ENCODE data around the gene DHDDS.

The DHDDS gene

DNA sequence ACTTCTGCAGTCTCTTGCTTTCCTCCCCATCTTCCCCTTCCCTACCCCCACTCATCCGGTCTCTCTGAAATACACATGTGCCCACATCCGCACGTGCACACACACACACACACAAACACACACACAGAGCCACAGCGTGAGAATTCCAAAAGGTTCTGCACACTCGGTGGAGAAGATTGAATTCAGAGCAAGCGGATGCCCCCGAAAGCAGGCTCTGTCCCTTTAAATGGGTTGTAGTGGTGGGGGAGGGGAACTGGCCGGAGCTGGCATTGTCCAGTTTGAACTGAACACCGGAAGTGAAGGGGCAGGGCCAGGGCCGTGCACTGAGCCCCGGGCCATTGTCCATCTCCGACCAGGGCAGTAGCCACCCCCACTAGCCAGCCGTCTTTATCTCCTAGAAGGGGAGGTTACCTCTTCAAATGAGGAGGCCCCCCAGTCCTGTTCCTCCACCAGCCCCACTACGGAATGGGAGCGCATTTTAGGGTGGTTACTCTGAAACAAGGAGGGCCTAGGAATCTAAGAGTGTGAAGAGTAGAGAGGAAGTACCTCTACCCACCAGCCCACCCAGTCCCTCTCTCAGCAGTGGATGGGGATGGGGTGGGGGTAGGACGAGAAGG is 22.8 kb upstream of the DHDDS start:
- Mint-ChIP-seq H3K4me3 (peak overlapping the region; percentile 66), H3K36me3 (ENCODE audit: low read depth) (no peaks in the 10 kb centered on the region), H3K27ac (no peak overlapping the region), H3K9me3 (no peaks in the 10 kb centered on the region), H3K27me3 (ENCODE audit: low read depth) (peaks cover 60% of the 10 kb centered on the region), H3K4me1 (ENCODE audit: low read depth) (peaks cover 14% of the 10 kb centered on the region)
- DNase-seq (ENCODE audit: low spot score), result no peak

DNA sequence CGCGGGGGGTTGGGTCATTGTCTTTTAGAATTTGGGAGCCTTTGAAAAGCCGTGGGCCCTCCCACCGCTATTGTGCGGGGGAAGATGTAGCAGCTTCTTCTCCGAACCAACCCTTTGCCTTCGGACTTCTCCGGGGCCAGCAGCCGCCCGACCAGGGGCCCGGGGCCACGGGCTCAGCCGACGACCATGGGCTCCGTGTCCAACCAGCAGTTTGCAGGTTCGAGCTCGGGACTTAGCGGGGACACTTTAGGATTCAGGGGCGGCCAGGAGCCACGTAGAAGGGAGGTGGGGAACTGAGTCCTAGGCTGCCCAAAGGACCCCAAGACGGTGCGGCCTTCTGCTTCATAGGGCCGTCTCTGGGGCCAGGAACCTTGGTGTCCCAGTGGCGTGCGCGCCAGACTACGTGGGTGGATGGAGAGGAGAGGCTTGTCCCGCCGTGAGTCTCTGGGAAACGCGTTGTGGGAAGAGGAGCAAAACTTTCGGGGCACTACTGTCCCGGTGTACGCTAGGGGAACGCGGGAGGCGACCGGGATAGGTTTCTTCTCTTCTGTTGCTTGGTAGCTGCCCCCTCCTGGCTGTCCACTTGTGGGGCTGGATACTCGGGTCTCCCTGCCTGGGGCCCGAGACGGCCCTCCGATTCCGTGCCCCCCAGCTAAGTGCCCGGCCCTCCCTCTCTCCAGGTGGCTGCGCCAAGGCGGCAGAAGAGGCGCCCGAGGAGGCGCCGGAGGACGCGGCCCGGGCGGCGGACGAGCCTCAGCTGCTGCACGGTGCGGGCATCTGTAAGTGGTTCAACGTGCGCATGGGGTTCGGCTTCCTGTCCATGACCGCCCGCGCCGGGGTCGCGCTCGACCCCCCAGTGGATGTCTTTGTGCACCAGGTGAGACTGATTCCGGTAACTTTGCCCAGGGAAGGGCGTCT is 21.2 kb upstream of the DHDDS start, which contains the start of gene LIN28A:
LIN28A (plus strand) TSS at position 112 of the 918 bp plus-strand sequence; CDS start at position 187, 75 bp downstream.
- H3K4me3 Mint-ChIP-seq, result no peak within 1 kb of the TSS
- DNase-seq (ENCODE audit: low spot score), result no peak
- no peaks in the 10 kb centered on the region for H3K9me3 Mint-ChIP-seq
- no peaks in the 10 kb centered on the region for H3K36me3 Mint-ChIP-seq (ENCODE audit: low read depth)
- H3K27me3 Mint-ChIP-seq (ENCODE audit: low read depth), result peaks cover 72% of the 10 kb centered on the region
- H3K27ac Mint-ChIP-seq, result no peak within 1 kb of the TSS
- peaks cover 14% of the 10 kb centered on the region for H3K4me1 Mint-ChIP-seq (ENCODE audit: low read depth)

DNA sequence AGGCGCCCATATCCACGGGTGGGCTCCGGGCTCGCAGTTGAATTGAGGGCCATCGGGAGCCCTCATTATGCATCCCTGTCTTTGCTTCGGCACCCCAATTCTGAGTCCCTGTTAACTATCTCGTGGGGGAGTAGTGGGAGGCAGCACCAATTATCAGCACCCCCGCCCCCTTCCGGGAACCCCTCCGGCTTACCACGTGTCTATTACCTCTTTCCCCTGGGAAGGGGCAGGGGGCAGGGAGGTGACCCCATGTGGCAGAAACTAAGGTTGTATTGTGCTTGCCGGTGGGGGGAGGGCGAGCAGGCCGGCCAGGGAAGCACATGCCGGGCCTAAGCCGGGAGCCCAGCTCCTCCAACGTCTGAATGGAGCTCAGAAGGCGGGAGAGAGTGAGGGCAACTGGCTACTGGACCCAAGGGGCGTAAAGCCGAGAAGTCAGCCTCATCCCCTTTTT is 20.5 kb upstream of the DHDDS start:
- H3K4me1 Mint-ChIP-seq (ENCODE audit: low read depth), result peaks cover 14% of the 10 kb centered on the region
- no peak overlapping the region for H3K27ac Mint-ChIP-seq
- no peak for DNase-seq (ENCODE audit: low spot score)
- peaks cover 74% of the 10 kb centered on the region for H3K27me3 Mint-ChIP-seq (ENCODE audit: low read depth)
- no peaks in the 10 kb centered on the region for H3K36me3 Mint-ChIP-seq (ENCODE audit: low read depth)
- no peak overlapping the region for H3K4me3 Mint-ChIP-seq
- H3K9me3 Mint-ChIP-seq, result no peaks in the 10 kb centered on the region

DNA sequence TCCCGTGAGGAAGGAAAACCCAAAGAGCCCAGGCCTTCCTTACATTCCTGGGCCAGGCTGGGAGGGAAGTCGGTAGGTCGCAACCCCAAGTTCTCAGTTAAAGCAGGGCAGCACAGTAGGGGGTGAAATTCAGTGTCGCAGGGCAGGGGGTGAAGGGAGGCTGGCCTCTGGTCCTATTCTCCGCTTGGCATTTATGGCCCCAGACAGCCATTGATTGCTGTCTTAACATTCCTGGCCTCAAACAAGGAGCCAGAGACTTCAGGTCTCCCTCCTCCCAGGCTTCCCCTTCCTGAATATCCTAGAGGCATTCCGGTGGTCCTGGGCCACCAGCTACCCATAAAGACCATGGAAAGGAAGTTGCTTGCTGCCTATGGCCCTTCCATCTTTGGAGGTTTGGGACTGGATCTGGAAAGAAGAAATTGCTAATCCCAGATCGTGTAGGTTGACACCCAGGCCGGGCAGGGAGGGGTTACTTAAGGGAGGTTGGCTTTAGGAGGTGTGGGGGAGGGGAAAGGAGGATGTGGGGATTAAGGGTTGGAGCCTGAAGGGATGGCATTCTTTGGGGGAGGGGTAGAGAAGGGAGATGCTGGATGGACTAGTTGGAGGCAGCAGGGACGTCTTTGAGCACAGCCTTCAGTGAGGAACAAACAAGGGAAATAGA is 19.8 kb upstream of the DHDDS start:
- H3K27ac Mint-ChIP-seq, result no peak overlapping the region
- peaks cover 77% of the 10 kb centered on the region for H3K27me3 Mint-ChIP-seq (ENCODE audit: low read depth)

DNA sequence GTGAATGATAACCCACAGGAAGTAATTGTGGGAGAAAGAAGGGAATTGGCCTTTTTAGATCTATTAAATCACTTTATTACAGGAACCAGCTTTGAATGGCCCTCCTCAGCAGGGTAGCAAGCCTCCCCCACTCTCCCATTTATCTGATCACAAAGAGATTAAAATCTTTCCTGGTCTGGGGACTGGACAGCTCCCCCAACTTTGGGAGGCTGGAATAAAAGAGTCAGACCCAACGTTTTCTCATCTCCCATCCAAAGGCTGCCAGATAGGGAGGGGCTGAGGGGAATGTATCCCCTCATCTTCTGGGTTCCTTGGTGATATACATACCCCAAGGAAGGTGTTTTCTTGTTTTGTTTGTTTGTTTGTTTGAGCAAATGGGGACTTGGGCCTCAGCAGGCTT is 19.1 kb upstream of the DHDDS start:
- Mint-ChIP-seq H3K4me3 (no peak overlapping the region), H3K36me3 (ENCODE audit: low read depth) (no peaks in the 10 kb centered on the region), H3K9me3 (no peaks in the 10 kb centered on the region), H3K27ac (no peak overlapping the region), H3K4me1 (ENCODE audit: low read depth) (peaks cover 15% of the 10 kb centered on the region), H3K27me3 (ENCODE audit: low read depth) (peaks cover 76% of the 10 kb centered on the region)
- DNase-seq (ENCODE audit: low spot score), result no peak

More for the DNA sequence above, 19.8 kb upstream of the DHDDS start:
- H3K4me3 Mint-ChIP-seq, result no peak overlapping the region
- no peaks in the 10 kb centered on the region for H3K36me3 Mint-ChIP-seq (ENCODE audit: low read depth)
- no peak for DNase-seq (ENCODE audit: low spot score)
- peaks cover 15% of the 10 kb centered on the region for H3K4me1 Mint-ChIP-seq (ENCODE audit: low read depth)
- H3K9me3 Mint-ChIP-seq, result no peaks in the 10 kb centered on the region

DNA sequence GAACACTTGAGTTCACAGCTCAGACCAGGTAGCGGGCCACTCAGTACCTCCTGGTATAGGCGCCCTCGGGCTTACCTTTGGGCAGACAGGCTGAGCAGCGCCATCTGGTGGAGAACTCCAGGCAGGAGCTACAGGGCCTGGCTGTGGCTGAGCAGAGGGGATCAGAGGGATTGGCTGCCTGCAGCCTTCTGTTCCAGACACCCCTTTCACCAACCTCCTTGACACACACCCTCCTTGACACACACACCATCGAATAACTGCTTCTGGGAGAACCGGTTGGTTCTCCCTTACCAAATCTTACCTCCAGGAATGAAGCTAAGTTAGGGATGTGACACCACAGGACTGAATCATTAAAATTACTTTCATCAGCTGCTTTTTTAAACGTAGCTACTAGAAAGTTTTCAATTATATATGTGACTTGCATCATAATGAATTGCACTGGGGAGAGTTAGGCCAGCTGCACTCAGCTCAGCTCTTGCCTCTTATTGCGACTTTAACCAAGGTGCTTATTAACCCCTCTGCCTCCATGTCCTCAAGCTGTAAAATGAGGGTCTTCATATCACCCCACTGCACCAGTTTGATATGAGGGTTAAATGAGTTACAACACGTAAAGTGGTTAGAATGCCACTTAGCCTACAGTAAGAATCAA is 14.9 kb upstream of the DHDDS start:
- Mint-ChIP-seq H3K4me1 (ENCODE audit: low read depth) (peaks cover 2% of the 10 kb centered on the region), H3K36me3 (ENCODE audit: low read depth) (no peaks in the 10 kb centered on the region), H3K27ac (no peak overlapping the region), H3K9me3 (no peaks in the 10 kb centered on the region), H3K4me3 (no peak overlapping the region), H3K27me3 (ENCODE audit: low read depth) (peaks cover 53% of the 10 kb centered on the region)
- DNase-seq (ENCODE audit: low spot score), result peak; percentile 69

DNA sequence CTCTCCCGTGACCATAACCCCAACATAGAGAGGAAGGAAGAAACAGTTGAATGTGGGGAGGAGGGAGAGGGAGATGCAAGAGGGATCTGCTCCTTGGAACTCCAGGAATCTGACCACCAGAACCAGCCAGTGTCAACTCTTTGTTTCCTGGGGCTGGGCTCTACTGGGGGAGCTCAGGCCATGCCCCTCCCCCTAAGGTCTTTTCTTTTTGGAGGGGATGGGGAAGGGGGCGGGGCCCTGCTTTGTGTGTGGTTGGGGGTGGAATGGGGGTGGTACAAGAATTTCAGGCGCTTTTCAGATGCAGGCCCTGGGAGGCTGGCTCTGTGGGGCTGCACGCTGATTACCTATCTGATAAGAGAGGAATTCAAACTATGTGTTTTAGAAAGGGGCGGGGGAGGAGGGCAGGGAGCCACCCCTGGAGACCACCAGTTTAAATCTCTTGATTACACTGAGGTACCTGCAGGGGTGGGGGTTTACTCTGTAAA is 13.2 kb upstream of the DHDDS start:
- Mint-ChIP-seq H3K36me3 (ENCODE audit: low read depth) (no peaks in the 10 kb centered on the region), H3K4me3 (no peak overlapping the region), H3K9me3 (no peaks in the 10 kb centered on the region), H3K27ac (no peak overlapping the region), H3K4me1 (ENCODE audit: low read depth) (peaks cover 2% of the 10 kb centered on the region), H3K27me3 (ENCODE audit: low read depth) (peaks cover 41% of the 10 kb centered on the region)
- DNase-seq (ENCODE audit: low spot score), result no peak

DNA sequence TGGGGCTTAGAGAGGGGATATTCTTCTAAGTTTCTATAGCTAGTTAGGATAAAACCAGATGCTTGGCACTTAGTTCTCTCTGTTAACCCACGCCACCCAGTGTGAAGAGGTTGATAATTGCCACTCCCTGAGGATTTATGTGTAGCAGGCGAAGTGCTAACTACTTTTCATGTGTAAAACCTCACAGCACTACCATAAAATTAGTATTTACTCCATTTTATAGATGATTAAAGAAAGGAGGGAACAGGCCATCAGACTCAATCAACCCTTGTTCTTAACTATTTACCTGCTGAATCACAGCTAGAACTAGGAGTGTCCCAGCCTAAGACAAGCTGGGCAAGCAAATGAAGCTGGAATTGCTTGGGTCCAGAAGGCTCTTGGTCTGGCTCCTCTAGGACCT is 12.6 kb upstream of the DHDDS start:
- Mint-ChIP-seq H3K27ac (no peak overlapping the region), H3K4me3 (no peak overlapping the region), H3K27me3 (ENCODE audit: low read depth) (peaks cover 36% of the 10 kb centered on the region), H3K36me3 (ENCODE audit: low read depth) (no peaks in the 10 kb centered on the region), H3K9me3 (no peaks in the 10 kb centered on the region), H3K4me1 (ENCODE audit: low read depth) (peaks cover 2% of the 10 kb centered on the region)
- no peak for DNase-seq (ENCODE audit: low spot score)

DNA sequence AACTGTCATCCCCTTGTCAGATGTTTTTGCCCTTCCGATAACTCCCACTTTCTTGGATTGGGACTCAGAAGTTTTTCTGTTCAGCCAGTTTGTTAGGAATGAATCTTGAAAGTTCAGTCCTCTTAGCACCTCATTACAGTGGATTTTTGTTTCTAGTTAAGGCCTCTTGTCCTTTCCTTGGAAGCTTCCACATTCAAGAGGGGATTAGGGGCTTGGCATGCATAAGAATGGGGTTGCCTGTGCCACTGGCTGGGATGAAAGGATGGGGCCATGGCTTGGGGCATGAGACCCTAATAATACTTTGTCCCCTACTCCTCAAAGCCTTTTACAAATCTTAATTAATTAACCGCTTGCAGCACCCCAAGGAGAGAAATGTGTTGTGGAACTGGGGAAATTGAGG is 2.4 kb upstream of the DHDDS start:
- DNase-seq (ENCODE audit: low spot score), result no peak
- Mint-ChIP-seq H3K27me3 (ENCODE audit: low read depth) (peaks cover 20% of the 10 kb centered on the region), H3K9me3 (no peaks in the 10 kb centered on the region), H3K27ac (no peak overlapping the region), H3K4me1 (ENCODE audit: low read depth) (peaks cover 17% of the 10 kb centered on the region), H3K4me3 (no peak overlapping the region), H3K36me3 (ENCODE audit: low read depth) (peaks cover 7% of the 10 kb centered on the region)

DNA sequence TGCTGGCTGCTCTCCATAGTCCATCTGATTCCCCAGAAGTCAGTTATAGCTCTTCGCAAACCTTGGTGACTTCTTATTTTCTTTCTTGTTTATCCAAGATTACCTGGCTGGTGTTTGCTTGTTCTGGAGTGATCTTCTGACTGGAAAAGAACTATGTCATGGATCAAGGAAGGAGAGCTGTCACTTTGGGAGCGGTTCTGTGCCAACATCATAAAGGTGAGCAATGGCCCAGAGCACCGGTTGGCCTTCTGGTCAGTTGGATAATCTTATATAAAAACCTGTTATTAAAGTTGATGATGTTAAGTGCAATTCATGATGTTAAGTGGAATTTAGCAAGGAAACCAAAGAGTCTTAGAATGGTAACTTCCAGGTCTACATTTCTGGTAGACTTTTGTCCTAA is 672 bp downstream of the DHDDS start:
- Mint-ChIP-seq H3K27ac (peak overlapping the region; percentile 98), H3K4me3 (peak overlapping the region; percentile 98), H3K36me3 (ENCODE audit: low read depth) (peaks cover 7% of the 10 kb centered on the region), H3K4me1 (ENCODE audit: low read depth) (peaks cover 17% of the 10 kb centered on the region), H3K9me3 (no peaks in the 10 kb centered on the region), H3K27me3 (ENCODE audit: low read depth) (peaks cover 12% of the 10 kb centered on the region)
- no peak for DNase-seq (ENCODE audit: low spot score)

DNA sequence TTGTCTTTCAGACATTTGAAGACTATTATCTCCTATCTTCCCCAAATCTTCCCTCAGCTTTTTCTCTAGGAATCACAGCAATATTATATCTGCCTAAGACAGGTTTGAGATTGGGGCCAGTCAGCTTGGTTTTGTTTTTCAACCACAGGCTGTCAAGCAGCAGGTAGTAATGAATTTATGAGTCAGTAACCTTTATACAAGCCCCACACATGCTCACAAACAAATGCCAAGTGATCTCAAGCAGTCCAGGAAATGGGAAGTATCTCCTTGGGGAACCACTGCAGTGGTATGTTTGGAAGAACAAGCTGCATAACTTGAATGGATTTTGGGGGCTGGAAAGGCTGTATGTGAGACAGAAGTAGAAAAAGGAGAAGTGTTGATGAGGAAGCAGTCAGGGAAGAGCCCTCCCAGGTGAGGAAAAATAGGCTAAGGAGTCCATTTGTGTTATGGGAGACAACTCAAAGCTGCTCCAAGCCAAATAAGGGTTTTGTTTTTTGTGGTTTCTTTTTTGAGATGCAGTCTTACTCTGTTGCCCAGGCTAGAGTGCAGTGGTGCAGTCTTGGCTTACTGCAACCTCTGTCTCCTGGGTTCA is 2.1 kb downstream of the DHDDS start:
- Mint-ChIP-seq H3K36me3 (ENCODE audit: low read depth) (peaks cover 17% of the 10 kb centered on the region), H3K27ac (no peak overlapping the region), H3K4me1 (ENCODE audit: low read depth) (peaks cover 17% of the 10 kb centered on the region), H3K9me3 (no peaks in the 10 kb centered on the region), H3K27me3 (ENCODE audit: low read depth) (peaks cover 10% of the 10 kb centered on the region), H3K4me3 (no peak overlapping the region)
- no peak for DNase-seq (ENCODE audit: low spot score)

DNA sequence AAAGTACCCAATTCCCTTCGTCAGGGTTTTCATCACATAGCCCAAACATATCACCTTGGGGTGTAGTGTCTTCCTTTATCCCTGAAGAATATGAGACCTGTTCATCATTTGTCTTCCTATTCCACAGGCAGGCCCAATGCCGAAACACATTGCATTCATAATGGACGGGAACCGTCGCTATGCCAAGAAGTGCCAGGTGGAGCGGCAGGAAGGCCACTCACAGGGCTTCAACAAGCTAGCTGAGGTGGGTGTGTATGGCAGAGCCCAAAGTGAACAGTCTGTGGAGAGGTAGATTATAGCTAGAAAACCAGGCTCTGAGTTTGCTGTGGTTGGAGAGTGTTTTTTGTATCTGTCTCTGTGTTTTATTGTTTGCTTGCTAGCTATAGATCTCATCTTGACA is 5.9 kb downstream of the DHDDS start:
- Mint-ChIP-seq H3K4me1 (ENCODE audit: low read depth) (peaks cover 8% of the 10 kb centered on the region), H3K9me3 (no peaks in the 10 kb centered on the region), H3K36me3 (ENCODE audit: low read depth) (peaks cover 42% of the 10 kb centered on the region), H3K27me3 (ENCODE audit: low read depth) (no peaks in the 10 kb centered on the region), H3K27ac (no peak overlapping the region), H3K4me3 (no peak overlapping the region)
- DNase-seq (ENCODE audit: low spot score), result no peak

DNA sequence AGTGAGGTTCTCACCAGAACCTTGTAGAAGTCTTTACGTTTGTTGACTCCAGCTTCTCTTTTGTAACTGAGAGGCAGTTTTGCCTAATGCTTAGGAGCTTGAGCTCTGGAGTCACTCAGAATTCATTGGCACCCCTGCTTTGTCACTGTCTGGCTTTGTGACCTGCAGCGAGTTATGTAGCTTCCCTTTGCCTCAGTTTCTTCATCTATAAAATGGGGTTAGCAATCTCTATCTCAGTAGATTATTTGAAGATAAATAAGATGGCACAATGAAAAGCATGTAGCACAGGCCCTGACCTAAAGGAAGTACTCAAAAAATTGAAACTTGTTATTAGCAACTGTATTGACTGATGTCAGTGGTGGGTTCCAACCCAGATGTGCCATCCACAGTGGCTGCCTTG is 8.1 kb downstream of the DHDDS start:
- Mint-ChIP-seq H3K4me1 (ENCODE audit: low read depth) (no peaks in the 10 kb centered on the region), H3K36me3 (ENCODE audit: low read depth) (peaks cover 55% of the 10 kb centered on the region), H3K4me3 (no peak overlapping the region), H3K27ac (no peak overlapping the region), H3K9me3 (no peaks in the 10 kb centered on the region), H3K27me3 (ENCODE audit: low read depth) (no peaks in the 10 kb centered on the region)
- no peak for DNase-seq (ENCODE audit: low spot score)
